ENCODE measurements around the gene PIGA.
"Not testable (repeated sequence)": the region's sequence is repeated elsewhere in the genome, so short reads cannot be mapped to it uniquely, and the experiment has no call there.

PIGA gene

DNA sequence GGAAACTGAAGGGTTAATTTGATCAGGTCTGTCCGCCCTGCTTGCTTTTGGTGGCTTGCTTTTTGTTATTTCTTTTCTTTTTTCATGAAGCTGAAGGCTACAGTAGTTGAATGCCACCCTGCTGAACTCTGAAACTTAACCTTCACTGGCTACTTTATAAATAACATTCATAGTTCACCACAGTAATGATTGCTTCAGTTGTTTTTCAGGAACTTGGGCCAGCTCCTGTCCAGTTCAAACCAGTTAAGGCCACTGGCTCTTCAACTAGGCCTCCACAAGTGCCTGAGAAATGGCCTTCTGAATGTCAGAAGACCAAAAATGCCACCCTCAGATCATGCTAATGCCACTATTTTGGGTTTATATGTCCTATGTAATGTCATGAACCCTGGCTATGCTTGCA lies 57.7 kb downstream of the PIGA start:
- Histone ChIP-seq H3K27ac (ENCODE audit: poor library complexity, severe bottlenecking) (no peak overlapping the region), H3K36me3 (ENCODE audit: low read depth) (no peaks in the 10 kb centered on the region), H3K4me3 (ENCODE audit: severe bottlenecking) (no peak overlapping the region), H3K27me3 (ENCODE audit: insufficient read depth, poor library complexity, severe bottlenecking) (no peaks in the 10 kb centered on the region), H3K9me3 (ENCODE audit: severe bottlenecking) (no peaks in the 10 kb centered on the region), H3K4me1 (ENCODE audit: insufficient read depth, poor library complexity, severe bottlenecking) (no peaks in the 10 kb centered on the region)
- no peak for DNase-seq (ENCODE audit: low spot score)
- TF ChIP-seq, protein P1, sequence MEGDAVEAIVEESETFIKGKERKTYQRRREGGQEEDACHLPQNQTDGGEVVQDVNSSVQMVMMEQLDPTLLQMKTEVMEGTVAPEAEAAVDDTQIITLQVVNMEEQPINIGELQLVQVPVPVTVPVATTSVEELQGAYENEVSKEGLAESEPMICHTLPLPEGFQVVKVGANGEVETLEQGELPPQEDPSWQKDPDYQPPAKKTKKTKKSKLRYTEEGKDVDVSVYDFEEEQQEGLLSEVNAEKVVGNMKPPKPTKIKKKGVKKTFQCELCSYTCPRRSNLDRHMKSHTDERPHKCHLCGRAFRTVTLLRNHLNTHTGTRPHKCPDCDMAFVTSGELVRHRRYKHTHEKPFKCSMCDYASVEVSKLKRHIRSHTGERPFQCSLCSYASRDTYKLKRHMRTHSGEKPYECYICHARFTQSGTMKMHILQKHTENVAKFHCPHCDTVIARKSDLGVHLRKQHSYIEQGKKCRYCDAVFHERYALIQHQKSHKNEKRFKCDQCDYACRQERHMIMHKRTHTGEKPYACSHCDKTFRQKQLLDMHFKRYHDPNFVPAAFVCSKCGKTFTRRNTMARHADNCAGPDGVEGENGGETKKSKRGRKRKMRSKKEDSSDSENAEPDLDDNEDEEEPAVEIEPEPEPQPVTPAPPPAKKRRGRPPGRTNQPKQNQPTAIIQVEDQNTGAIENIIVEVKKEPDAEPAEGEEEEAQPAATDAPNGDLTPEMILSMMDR (IDR thresholded peaks at IDR 0.05; ENCODE audit: poor library complexity, severe bottlenecking), result no peak
- no peak for ATAC-seq (ENCODE audit: low read depth)

DNA sequence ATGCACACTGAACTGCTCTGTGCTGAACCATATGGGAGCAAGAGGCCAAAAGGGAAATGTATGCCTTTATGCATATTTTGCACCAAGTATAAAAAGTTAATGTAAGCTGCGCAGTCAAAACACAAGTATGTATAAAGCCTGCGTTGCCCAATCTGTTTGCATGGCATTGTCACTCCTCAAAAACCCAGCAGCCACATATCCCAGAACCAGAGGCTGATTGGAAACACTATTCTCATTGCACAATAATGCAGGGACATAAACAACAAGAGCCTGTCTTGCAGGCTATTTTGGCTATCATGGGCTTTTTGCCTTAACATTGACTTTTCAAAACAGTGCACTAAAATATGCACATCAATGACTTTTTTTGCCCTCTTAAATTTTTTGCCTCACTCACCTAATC lies 60.4 kb downstream of the PIGA start:
- no peak for ATAC-seq (ENCODE audit: low read depth)

GRCh38 chrX:15273275-15273674 lies 62.0 kb downstream of the PIGA start:
- H3K4me3 ChIP-seq (ENCODE audit: severe bottlenecking); DNase-seq (ENCODE audit: low spot score); H3K9me3 ChIP-seq (ENCODE audit: severe bottlenecking); ATAC-seq (ENCODE audit: low read depth); H3K27ac ChIP-seq (ENCODE audit: poor library complexity, severe bottlenecking); H3K27me3 ChIP-seq (ENCODE audit: insufficient read depth, poor library complexity, severe bottlenecking); H3K36me3 ChIP-seq (ENCODE audit: low read depth): not testable (repeated sequence)
- H3K4me1 ChIP-seq (ENCODE audit: insufficient read depth, poor library complexity, severe bottlenecking), result peaks cover 10% of the 10 kb centered on the region

More for the DNA sequence above, 60.4 kb downstream of the PIGA start:
- Histone ChIP-seq H3K27me3 (ENCODE audit: insufficient read depth, poor library complexity, severe bottlenecking) (no peaks in the 10 kb centered on the region), H3K4me1 (ENCODE audit: insufficient read depth, poor library complexity, severe bottlenecking) (peaks cover 3% of the 10 kb centered on the region), H3K27ac (ENCODE audit: poor library complexity, severe bottlenecking) (no peak overlapping the region), H3K4me3 (ENCODE audit: severe bottlenecking) (no peak overlapping the region), H3K36me3 (ENCODE audit: low read depth) (no peaks in the 10 kb centered on the region), H3K9me3 (ENCODE audit: severe bottlenecking) (no peaks in the 10 kb centered on the region)
- TF ChIP-seq, protein P1 (IDR thresholded peaks at IDR 0.05; ENCODE audit: poor library complexity, severe bottlenecking), result no peak
- DNase-seq (ENCODE audit: low spot score), result no peak

DNA sequence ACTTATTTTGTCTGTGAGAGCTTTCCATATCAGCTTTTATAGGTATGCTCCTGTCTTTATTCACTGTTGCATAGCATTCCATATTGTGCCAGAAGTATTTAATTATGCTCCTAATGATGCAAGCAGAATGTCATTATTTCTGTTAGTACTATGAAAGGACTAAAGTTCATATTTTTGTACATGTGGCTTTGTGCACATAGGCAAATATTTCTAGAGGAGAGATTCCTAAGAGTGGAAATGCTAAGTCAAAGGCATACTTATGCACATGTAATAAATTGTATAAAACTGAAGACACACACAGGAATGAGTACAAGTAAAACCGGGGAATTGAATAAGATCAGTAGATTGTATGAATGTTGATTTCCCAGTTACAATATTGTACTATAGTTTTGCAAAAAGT lies 63.6 kb downstream of the PIGA start:
- Histone ChIP-seq H3K27ac (ENCODE audit: poor library complexity, severe bottlenecking) (no peak overlapping the region), H3K36me3 (ENCODE audit: low read depth) (no peaks in the 10 kb centered on the region), H3K27me3 (ENCODE audit: insufficient read depth, poor library complexity, severe bottlenecking) (no peaks in the 10 kb centered on the region), H3K4me3 (ENCODE audit: severe bottlenecking) (no peak overlapping the region), H3K4me1 (ENCODE audit: insufficient read depth, poor library complexity, severe bottlenecking) (peaks cover 10% of the 10 kb centered on the region), H3K9me3 (ENCODE audit: severe bottlenecking) (no peaks in the 10 kb centered on the region)
- no peak for ATAC-seq (ENCODE audit: low read depth)
- no peak for DNase-seq (ENCODE audit: low spot score)
- TF ChIP-seq, protein P1 (IDR thresholded peaks at IDR 0.05; ENCODE audit: poor library complexity, severe bottlenecking), result no peak

- TF ChIP-seq, protein P1 (IDR thresholded peaks at IDR 0.05; ENCODE audit: poor library complexity, severe bottlenecking), result no peak
Measured at GRCh38 chrX:15269618-15270521, 65.5 kb downstream of the PIGA start, which contains the start of gene ASB9. TSS of gene ASB9 (minus strand) at chrX:15270083. CDS start at chrX:15269874, 209 bp downstream.

More at GRCh38 chrX:15269618-15270521, 65.5 kb downstream of the PIGA start, which contains the start of gene ASB9:
- Histone ChIP-seq H3K36me3 (ENCODE audit: low read depth) (no peaks in the 10 kb centered on the region), H3K27me3 (ENCODE audit: insufficient read depth, poor library complexity, severe bottlenecking) (no peaks in the 10 kb centered on the region), H3K9me3 (ENCODE audit: severe bottlenecking) (no peaks in the 10 kb centered on the region), H3K4me1 (ENCODE audit: insufficient read depth, poor library complexity, severe bottlenecking) (peaks cover 10% of the 10 kb centered on the region), H3K27ac (ENCODE audit: poor library complexity, severe bottlenecking) (peak within 1 kb of the TSS; percentile 81), H3K4me3 (ENCODE audit: severe bottlenecking) (no peak within 1 kb of the TSS)
- ATAC-seq (ENCODE audit: low read depth) (peak; percentile 95), DNase-seq (ENCODE audit: low spot score) (peak; percentile 77)
